ENCODE measurements around the gene CCS.
"Not testable (repeated sequence)": the region's sequence is repeated elsewhere in the genome, so short reads cannot be mapped to it uniquely, and the experiment has no call there.

The CCS gene, protein sequence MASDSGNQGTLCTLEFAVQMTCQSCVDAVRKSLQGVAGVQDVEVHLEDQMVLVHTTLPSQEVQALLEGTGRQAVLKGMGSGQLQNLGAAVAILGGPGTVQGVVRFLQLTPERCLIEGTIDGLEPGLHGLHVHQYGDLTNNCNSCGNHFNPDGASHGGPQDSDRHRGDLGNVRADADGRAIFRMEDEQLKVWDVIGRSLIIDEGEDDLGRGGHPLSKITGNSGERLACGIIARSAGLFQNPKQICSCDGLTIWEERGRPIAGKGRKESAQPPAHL

DNA sequence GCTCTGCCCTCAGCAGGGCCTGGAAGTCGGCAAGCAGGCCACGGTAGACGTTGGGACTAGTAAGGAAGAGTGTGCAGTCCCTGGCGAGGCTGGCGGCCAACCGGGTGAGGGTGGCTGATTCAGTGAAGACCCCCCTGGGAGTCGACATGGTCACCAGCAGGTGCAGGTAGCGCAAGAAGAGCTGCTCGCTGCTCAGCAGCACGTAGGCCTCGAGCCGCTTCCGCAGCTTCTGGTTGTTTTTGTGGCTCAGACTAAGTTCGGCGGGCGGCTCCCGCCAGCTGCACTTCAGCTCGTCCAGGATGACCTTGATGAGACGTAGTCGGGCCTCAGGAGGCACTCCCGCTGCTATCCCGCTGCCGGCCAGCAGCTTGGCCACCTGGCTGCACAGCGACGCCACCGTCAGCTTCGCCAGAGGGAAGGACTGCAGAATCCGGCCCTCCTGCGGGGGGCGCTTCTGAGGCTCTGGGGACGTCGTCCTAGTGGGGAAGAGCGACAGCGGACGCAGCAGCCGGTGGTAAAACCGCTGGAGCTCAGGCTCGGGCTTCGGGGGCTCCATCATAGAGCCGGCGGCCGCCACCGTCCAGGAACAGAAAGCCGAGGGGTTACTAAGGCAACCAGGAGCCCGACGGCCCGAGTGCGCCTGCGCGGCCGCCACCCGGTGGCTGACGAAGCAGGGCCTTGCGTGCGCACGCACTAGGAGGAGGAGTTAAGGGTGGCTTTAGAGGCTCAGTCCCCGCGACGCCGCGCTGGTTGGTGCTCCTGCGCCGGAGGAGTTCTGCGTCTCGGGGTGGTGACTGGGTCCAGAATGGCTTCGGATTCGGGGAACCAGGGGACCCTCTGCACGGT, at the start of gene CCS, which contains the start of gene CCDC87:
TSS of gene CCS (plus strand) at position 729 of the 846 bp plus-strand sequence. CDS start at position 806, 77 bp downstream.
TSS of gene CCDC87 (minus strand) at position 607 of the 846 bp plus-strand sequence. CDS start at position 559, 48 bp downstream.
- peak; percentile 99 for DNase-seq

DNA sequence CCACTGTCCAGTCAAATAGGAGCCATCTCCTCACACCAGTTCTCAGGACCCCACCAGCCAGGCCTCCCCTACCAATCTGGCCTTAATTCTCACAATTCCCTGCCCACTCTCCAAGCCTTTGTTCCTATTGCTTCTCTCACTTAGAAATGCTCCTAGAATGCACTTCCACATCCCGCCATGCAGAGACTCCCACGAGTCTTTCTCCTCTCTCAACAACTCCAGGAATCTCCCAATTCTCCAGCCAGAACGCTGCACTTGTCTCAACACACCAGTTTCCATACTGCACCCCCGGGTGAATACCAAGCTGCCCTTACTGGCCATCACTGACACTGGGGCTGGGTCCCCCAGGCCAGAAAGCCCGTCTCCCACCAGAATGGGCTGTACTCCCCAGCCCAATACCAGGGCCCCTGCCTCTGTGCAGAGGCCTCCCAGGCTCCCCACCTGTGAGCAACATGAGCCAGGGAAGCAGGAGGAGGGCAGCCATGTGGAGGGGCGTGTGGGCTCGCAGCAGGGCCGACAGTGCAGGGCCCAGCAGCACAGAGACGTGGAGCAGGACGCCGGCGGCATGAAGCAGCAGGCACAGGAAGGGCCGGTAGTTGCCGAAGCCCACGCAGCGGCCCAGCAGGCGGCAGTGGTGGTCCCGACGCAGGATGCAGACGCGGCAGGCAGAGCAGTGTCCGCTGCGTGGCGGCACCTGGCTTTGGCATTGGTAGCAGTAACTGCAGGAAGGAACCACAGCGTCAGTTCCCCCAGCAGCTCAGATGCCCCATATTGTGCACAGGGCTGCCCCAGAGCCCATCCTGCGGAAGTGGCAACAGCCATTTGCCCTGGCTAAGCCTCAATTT, 49.5 kb upstream of the CCS start:
- DNase-seq: peak; percentile 79 to 81

DNA sequence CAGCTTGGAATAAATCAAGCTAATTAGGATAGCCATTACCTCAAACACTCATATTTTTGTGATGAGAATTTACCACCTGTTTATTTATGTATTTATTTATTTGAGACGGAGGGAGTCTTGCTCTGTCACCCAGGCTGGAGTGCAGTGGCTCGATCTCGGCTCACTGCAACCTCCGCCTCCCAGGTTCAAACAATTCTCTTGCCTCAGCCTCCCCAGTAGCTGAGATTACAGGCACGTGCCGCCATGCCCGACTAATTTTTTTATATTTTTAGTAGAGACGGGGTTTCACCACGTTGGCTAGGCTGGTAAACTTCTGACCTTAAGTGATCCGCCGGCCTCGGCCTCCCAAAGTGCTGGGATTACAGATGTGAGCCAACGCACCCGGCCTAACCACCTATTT, 48.0 kb upstream of the CCS start:
- not testable (repeated sequence) for DNase-seq

DNA sequence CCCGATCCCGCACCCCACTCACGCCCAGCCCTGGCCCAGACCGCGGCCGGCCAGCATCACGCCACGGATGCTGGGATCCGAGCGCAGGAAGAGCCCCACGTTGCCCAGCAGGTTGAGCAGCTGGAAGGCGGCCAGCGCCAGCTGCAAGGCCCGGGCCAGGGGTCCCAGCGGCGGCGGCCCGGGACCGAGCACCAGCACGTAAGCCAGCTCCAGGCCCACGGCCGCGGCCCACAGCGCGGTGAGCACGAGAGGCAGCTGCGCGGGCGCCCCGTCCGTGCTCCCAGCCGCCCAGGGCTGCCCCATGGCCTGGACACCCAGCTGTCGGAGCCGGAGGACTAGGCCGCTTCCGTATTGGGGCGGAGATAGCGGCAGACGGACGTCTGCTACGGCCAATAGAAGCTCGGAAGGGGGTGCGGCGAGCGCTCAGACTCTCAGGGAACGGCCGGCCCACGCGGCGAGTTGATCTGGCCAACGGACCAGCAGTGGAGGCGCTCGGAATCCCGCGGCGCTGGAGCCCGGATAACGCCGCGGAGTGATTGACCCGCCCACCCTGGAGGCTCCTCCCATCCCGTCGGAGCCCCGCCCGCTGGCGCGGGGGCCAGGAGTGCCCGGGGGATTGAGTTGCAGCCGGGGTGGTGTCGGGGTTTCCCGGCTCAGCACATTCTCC, 47.2 kb upstream of the CCS start, which contains the start of gene ZDHHC24:
TSS of gene ZDHHC24 (minus strand) at position 348 of the 667 bp plus-strand sequence. CDS start at position 303, 45 bp downstream.
- DNase-seq: peak; percentile 91

DNA sequence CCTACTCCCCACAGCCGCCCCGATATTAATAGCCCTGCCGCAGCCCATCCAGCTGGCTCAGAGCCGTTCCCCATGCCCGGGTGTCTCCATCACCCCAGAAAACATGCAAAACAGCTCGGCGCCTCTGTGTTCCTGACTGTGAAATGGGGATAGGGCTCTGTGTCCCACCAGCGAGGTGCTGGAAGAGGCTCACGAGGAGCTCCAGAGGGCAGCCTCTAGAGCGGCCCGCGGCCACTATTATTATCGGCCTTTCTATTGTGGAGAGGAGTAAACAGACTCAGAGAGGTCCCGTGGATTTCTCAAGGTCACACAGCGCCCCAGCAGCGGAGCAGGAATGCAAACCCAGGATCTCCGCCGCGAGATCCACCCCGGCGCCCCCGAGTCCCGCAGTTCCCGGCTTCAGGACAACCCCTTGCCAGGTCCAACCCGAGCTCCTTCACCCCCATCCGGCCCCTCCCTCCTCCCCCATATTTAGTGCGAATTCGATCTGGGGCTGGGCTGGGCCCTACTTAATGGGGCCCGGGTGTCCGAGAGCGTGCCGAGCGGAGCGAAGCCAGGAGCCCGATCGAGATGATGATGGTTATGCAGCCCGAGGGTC, 46.5 kb upstream of the CCS start, which contains the start of gene ACTN3:
TSS of gene ACTN3 (plus strand) at position 536 of the 598 bp plus-strand sequence. CDS start at position 571, 35 bp downstream.
- peak in 1 of 2 donors; percentile 13 for DNase-seq

DNA sequence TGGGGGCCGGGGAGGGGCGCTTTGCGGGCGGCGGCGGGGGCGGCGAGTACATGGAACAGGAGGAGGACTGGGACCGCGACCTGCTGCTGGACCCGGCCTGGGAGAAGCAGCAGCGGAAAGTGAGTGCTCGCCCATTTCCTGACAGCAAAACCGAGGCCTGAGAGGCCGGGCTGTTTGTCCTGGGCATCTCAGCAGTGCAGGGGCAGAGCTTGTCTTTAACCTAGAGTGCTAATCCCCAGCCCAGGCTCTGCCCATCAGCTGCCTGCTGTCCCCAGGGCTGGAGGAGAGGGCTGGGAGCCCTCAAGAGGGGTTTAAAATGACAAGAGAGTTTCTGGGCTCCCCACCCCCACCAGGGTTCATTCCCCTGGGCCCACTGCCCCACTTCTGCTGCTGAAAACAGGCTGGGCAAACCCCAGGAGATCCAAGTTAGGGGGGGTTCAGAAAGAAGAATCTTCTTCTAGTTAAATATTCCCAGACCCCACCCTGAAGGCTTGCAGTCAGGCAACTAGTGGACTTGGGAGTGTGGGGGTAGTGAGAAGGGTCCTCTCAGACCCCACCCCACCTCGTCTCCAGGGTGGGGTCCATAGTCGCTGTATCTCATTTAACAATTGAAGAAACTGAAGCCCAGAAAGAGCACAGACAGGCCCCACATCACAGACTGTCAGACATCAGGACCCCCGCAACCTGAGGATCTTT, 45.9 kb upstream of the CCS start:
- DNase-seq: no peak

DNA sequence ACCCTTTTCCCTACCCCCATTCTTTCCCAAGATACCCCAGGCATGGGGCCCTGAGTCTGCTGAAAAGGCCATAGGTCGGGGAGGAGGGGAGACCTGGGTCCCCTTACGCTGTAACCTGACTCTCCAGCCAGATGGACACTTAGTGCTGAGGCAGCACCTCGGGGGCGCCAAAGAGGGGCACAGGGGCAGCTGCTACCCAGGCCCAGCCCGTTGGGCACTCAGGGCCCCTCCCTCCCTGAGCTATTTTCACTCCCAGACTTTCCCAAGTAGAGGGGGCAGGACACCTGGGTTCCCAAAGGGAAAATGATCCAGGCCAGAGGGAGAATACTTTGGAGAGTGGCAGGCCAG, 45.3 kb upstream of the CCS start:
- no peak for DNase-seq

DNA sequence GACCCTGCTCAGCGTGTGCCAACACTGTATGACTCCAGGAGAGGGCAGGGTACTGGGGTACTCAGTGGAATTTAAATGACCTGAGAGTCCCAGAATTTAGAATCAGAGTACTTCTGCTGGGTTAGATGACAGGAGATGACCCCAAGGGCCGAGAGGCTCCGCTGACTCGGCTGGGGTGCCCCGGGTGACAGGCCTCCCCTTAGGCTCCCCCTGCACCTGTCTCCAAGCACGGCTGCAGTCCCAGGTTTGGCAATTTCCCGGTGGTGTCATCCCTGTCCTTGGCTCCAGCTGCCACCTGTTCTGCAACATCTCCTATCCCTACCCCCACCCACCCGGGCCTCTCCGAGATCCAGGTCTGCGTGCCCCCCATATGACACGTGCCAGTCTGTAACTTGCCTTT, 44.9 kb upstream of the CCS start:
- DNase-seq: no peak

DNA sequence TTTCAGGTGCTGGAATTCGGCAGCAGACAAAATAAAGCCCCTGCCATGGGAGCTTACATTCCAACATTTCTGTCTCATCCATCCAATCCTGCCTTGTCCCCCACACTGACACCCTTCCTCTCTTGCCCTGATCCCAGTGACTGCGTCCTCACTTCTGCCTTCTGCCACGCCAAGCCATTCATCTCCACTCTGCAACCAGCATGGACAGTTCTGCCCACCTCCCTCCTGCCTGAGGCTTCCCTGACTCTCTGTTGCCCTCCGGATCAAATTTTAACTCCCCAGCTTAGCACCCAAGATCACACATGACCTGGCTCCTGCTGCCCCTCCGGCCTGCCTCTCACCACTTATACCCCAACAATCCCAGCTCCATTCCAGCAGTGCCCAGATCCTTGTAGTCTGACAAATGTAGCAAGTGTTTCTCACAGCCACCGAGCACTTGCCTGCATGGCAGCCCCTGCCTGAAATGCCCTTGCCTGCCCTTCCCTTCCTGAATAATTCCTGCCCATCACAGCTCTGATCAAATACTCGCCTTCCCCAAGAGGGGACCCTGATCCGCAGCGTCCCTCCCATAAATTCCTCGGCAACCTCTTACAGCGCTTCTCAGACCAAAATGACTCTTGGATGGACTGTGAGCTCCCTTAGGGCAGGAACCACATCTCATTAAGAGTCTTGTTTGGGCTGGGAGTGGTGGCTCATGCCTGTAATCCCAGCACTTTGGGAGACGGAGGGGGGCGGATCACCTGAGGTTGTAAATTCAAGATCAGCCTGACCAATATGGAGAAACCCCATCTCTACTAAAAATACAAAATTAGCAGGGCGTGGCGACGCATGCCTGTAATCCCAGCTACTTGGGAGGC, 44.0 kb upstream of the CCS start:
- no peak for DNase-seq

DNA sequence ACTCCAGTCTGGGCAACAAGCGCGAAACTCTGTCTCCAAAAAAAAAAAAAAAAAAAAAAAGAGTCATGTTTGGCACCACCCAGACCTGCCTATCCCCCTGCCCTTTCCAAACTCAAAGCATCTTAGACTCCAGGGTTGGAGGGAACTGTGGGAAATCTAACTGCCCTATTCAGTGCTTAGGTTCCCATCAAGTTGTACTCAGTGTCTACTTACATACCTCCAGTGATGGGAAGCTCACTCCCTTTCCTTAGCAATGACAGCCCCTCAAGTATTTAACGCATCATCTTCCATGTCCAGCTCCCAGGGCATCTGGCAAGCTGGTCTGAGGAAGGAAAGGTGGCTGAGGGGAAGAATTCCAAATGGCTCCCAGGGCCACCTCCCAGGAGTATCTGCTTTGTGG, 43.3 kb upstream of the CCS start:
- no peak for DNase-seq

DNA sequence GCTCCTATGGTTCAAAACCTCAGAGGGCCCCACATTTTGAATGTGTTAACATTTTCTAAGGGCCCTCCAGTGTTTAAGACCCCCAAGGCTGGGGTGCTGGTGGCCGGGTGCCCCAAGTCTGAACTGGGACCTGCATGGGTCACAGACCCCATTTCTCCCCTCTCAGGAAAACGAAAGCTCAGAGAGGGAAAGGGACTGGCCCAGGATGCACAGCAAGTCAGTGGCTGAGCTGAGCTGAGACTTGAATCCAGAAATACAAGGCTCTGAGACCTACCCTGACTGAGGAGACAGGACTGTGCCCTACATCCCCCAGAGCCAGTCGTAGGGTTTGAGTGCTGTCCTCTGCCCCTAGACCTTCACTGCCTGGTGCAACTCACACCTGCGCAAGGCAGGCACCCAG, 42.1 kb upstream of the CCS start:
- no peak for DNase-seq

DNA sequence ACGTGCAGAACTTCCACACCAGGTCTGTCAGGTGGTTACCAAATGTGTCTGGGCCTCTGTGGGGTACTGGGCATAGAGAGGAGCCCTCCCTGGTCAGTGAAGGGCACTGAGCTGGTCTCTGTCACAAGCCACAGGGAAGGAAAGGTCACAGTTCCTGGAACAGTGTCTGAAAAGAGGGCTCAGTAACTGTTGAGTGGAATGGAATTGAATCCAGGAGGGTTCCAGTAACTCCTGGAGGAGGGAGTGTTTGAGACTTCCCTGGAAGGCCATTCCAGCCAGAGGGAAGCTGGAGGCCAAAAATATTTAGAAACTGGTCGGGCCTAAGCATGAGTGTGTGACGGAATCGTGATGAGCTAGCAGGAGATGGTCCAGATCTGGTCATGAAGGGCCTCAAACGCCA, 38.4 kb upstream of the CCS start:
- no peak for DNase-seq

DNA sequence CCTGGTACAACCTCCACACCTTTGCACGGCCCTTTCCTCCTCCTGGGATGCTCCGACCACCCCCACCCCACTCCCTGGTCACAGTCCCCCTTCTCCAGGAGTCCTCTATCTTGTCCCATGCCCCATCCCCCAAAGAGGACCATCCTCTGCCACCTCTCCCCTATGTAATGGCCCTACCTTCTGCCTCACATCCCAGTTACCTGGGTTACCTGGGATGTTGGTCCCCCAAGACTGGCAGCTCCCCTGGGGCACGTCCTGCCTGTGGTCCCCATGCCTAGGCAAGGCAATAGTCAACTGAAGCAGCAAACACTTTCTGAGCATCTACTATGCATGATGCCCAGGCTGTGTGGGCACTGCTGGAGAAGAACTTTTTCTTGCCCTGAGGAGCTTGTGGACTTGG, 37.6 kb upstream of the CCS start:
- DNase-seq: no peak

DNA sequence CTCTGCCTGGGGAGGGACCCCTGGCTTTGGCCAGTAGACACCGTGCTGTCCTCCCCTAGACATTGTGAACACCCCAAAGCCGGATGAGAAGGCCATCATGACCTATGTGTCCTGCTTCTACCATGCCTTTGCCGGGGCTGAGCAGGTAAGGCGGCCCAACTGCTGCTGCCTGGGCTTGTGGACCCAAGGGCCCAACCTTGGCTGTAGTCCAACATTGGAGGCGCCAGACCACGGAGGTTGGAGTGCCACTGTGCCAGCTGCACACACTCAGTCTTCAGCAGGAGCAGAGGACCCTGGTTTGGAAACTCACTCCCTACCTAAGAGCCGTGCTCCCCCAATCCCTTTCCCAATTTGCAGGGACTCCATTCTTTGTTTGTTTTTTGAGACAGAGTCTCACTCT, 36.9 kb upstream of the CCS start:
- DNase-seq: no peak

DNA sequence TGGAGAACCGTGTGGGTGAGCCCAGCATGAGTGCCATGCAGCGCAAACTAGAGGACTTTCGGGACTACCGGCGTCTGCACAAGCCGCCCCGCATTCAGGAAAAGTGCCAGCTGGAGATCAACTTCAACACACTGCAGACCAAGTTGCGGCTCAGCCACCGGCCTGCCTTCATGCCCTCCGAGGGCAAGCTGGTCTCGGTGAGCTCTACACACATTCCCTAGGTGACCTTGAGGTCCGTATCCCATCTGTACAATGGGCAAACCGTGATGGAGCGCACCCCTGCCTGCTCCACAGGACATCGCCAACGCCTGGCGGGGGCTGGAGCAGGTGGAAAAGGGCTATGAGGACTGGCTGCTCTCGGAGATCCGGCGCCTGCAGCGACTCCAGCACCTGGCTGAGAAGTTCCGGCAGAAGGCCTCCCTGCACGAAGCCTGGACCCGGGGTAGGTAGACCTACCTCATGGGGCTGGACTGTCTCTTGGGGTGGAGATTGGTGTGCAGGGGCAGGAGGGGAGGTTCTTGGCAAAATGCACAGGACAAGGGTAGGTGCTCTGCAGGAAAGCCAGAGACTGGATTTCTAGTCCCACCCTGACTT, 35.2 kb upstream of the CCS start:
- DNase-seq: no peak

DNA sequence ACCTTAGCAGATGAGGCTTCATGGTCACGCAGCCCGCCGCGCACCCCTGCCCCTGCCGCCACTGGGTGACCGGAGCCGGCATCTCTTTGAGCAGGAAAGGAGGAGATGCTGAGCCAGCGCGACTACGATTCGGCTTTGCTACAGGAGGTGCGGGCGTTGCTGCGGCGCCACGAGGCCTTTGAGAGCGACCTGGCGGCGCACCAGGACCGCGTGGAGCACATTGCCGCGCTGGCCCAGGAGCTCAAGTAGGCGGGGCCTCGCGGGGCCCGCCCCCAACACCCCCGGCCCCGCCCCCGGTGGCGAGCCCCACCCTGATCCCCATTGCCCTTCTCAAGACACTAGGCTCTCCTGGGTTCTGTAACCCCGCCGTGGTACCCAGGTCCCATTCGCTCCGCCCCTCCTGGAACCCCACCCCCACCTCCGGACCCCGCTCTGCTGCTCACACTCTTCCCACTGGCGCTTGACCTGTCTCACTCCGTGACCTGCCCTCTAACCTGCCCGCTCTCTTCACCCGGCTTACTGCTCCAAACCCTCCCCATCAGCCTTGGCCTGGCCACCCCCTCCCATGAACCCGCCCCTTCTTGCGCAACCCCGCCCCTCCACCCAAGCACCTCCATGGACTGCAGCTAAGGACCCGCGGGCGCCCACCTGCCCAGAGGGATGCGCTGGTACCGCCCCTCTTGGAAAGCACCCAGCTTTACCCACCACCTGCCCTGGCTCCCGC, 33.7 kb upstream of the CCS start:
- DNase-seq: peak; percentile 39 to 46

DNA sequence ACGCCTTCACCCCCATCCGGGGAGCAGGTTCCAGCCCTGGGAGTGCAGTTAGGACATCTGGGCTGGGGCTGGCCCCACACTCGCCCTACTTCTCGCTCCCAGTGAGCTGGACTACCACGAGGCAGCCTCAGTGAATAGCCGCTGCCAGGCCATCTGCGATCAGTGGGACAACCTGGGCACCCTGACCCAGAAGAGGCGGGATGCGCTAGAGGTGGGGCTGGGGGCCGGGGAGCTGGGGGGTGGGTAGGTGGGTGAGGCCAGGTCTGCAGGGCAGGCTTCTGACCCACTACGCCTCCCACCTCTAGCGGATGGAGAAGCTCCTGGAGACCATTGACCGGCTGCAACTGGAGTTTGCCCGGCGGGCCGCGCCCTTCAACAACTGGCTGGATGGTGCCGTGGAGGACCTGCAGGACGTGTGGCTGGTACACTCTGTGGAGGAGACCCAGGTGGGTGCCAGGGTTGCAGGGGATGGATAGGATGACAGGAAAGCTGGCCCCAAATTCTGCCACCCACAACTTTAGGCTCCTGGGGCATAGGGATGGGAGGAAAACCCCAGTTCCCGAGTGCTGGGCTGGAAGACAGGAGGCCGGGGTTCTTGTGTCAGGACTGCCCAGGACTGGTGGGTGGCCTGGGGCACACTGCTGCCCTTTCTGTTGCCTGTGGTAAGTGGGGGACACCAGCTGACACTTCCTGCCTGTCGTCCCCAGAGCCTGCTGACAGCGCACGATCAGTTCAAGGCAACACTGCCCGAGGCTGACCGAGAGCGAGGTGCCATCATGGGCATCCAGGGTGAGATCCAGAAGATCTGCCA, 32.9 kb upstream of the CCS start:
- DNase-seq: no peak
